ENCODE results near the gene TMEM115. TPM values are rescaled to one million over a fixed set of nuclear protein-coding genes. Genes with fewer than 3 reads are reported as not detected.

Gene TMEM115
- total RNA-seq, 4 donors from 2014 or later = 70.0 to 111 (median 85.1) TPM

GRCh38 chr3:50318163-50318562 lies 41.2 kb downstream of the TMEM115 start:
- TF ChIP-seq POLR2A (IDR thresholded peaks at IDR 0.05) (no peak), CTCF (IDR thresholded peaks at IDR 0.05) (no peak)
- no peaks in the 10 kb centered on the region for H3K27me3 ChIP-seq
- WGBS, 2 donors = 76 to 100% methylated on average over 1 to 6 of the region's 11 CpGs
- H3K36me3 ChIP-seq = peaks cover 7 to 21% of the 10 kb centered on the region in 2 donors
- intact Hi-C loops (cut with DNase I) = no loop called here
- DNase-seq = no peak
- H3K27ac ChIP-seq = peak overlapping the region in 2 of 3 donors; percentile 73 to 98
- no peaks in the 10 kb centered on the region for H3K9me3 ChIP-seq
- H3K4me3 ChIP-seq (replicated peaks in 1 of 3) = no peak overlapping the region
- peaks cover 40 to 73% of the 10 kb centered on the region in 2 donors for H3K4me1 ChIP-seq

DNA sequence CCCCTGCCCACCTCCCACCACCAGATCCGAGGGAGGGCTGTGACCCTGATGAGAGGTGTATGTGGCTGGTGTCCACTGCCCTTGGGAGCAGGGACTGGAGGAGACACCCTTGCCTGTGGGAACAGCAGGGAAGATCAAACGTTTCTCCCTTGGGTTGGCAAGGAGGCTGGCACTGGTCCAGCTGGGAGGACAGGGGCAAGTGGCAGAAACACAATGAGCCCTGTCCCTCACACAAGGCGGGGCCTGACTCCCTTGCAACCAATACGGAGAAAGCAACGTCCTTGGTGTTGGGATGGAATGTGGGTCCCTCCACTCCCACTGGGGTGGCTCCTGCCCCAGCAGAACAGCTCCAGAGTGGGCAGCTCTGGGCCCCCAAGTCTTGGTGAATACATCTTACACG lies 42.0 kb downstream of the TMEM115 start:
- peaks cover 40 to 72% of the 10 kb centered on the region in 2 donors for H3K4me1 ChIP-seq
- H3K36me3 ChIP-seq = peaks cover 7 to 21% of the 10 kb centered on the region in 2 donors
- H3K9me3 ChIP-seq = no peaks in the 10 kb centered on the region
- intact Hi-C loops (cut with DNase I) = no loop called here
- DNase-seq = peak; percentile 44 to 48
- WGBS, 2 donors = 57 to 60% methylated on average over 2 to 6 of the region's 6 CpGs
- no peak overlapping the region for H3K4me3 ChIP-seq (replicated peaks in 1 of 3)
- H3K27ac ChIP-seq = peak overlapping the region; percentile 62 to 98 (median 73)
- no peak for TF ChIP-seq CTCF (IDR thresholded peaks at IDR 0.05)
- TF ChIP-seq POLR2A (IDR thresholded peaks at IDR 0.05) = no peak
- H3K27me3 ChIP-seq = no peaks in the 10 kb centered on the region

DNA sequence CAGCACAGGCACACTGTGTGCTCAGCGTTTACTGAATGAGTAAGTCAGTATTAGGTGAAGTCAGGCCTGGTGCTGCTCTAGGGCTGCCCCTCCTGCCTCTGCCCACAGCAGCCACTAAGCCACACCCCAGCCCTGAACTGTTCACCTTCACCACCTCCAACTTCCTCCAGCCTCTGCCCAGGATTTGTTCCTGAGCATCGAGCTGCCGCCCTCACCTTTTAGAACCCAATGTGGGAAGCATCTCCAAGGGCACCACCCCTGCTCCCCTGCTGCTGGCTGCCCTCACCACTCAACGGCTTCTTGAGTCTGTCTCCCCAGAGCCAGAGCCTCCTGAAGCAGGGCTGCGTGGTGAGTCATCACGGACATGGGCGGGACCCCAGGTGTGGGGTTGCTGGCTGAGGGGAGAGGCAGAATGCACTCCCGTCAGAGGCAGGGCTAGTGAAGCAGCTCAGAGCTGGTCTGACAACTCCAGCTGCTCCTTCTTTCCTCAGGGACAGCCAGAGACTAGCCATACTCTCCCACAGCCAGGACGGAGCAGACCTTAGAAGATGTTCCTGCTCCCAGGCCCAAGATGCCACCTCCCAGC lies 42.6 kb downstream of the TMEM115 start:
- Histone ChIP-seq H3K4me3 (replicated peaks in 1 of 3) (no peak overlapping the region), H3K4me1 (peaks cover 36 to 66% of the 10 kb centered on the region in 2 donors), H3K36me3 (peaks cover 7 to 21% of the 10 kb centered on the region in 2 donors), H3K9me3 (no peaks in the 10 kb centered on the region), H3K27me3 (no peaks in the 10 kb centered on the region), H3K27ac (peak overlapping the region; percentile 62 to 98 (median 73))
- intact Hi-C loops (cut with DNase I) = no loop called here
- TF ChIP-seq CTCF (IDR thresholded peaks at IDR 0.05) (no peak), POLR2A (IDR thresholded peaks at IDR 0.05) (peak; percentile 43 to 60)
- DNase-seq = peak; percentile 91
- 48 to 53% methylated on average over 4 to 8 of the region's 9 CpGs for WGBS, 2 donors

GRCh38 chr3:50314816-50315215 lies 44.5 kb downstream of the TMEM115 start:
- 100% methylated on average over 4 of the region's 4 CpGs for WGBS, 2 donors

More at GRCh38 chr3:50314816-50315215, 44.5 kb downstream of the TMEM115 start:
- intact Hi-C loops (cut with DNase I) = no loop called here
- no peaks in the 10 kb centered on the region for H3K9me3 ChIP-seq
- no peak for TF ChIP-seq CTCF (IDR thresholded peaks at IDR 0.05)
- TF ChIP-seq POLR2A (IDR thresholded peaks at IDR 0.05) = no peak
- peak overlapping the region in 2 of 3 donors; percentile 38 to 52 for H3K27ac ChIP-seq
- no peaks in the 10 kb centered on the region for H3K27me3 ChIP-seq
- H3K4me3 ChIP-seq (replicated peaks in 1 of 3) = no peak overlapping the region
- H3K36me3 ChIP-seq = peaks cover 7 to 21% of the 10 kb centered on the region in 2 donors
- H3K4me1 ChIP-seq = peaks cover 27 to 67% of the 10 kb centered on the region in 2 donors
- DNase-seq = no peak

Measured in thyroid gland (tissue), 4 donors.